GM19351 (cell line): ENCODE measurements around the gene SIRPA.

Experiments used
- ATAC-seq: cut with Tn5 transposase; IDR thresholded peaks from one replicate; pipeline ENCODE4 v1.9.1; 2021; ENCODE audit warnings: mild to moderate bottlenecking, moderate library complexity; ENCODE audit not compliant: unreplicated experiment

The SIRPA gene

DNA sequence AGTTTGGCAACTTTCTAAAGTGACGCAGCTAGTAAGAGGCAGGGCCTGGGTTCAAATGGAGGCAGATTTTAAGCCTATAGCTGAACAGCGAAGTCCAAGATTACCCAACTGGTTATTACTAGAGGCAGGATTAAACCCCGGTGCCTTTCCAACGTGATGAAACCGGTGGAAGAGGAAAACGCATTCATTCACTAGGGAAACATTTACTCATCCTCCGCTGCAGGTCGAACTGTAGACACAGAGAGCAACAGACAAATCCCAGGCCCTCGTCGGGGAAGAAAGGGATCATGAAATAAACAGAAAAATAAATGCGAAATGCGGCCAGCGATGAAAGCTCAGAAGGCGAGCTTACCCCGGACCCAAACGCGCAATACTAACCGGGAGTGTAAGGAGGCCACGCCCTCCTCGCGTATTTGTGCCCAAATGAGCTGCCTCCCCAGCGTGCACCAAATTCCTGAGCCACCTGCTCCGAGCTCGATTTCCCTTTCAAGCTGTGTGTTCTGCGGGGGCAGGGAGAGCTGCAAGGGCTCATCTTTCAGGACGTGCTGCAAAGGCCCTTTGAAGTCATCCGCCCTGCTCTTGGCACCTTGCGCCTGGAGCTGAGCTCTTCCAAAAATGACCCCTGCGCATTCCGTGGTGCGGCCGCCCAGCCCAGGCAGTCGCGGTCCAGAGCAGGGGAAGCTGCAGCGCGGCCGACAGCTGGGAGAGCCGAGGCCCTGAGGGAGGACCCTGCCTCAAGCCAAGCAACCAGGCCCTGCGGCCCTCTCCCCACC is 51.7 kb downstream of the SIRPA start:
- ATAC-seq = no peak

DNA sequence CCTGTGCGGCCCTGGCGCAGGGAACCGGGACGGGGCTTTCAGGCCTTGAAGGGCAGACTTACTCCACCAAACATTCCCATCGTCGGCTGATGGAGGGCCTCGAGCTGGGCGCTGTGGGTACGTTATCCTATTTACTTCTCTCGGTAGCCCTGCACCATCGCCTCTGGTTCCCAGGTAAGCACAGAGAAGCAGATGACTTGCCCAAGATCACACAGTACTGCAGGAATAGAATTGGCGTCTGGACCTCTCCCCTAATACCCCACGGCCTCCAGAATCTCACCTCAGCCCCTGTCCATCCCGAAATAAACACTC is 52.3 kb downstream of the SIRPA start:
- no peak for ATAC-seq

DNA sequence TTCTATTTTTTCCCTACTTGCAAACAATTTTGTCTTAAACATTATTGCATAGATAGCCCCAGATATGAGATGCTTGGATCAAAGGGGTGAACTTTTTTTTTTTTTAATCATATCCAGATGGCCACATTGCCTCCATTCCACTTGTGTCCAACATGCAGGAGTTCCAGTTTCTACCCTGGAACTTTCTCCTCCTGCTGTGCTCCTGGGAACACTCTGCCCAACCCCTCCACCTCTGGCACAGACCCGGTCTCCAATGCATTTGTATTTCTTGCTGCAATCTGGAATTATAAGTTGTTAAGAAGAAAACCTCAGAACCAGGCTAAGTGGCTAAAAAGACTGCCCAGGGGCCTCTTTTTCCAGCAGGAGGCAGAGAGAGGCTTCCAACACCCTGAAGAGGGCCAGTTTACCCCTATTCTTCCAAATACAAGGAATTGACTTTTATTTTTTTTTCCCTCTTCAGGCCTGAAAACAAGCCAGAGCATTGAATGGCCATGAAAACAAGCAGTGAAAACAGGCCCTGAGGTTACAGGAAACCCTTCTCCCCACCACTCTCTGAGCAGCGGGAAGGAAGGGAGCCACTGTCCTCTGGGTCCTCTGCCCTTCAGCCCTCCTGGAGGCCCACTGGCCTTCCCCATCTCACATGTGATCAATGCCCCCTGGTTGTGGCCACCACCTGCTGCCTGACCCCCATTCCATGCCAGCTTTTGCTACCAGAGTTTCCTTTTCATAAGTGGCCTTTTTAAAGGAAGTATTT is 54.3 kb downstream of the SIRPA start:
- no peak for ATAC-seq

DNA sequence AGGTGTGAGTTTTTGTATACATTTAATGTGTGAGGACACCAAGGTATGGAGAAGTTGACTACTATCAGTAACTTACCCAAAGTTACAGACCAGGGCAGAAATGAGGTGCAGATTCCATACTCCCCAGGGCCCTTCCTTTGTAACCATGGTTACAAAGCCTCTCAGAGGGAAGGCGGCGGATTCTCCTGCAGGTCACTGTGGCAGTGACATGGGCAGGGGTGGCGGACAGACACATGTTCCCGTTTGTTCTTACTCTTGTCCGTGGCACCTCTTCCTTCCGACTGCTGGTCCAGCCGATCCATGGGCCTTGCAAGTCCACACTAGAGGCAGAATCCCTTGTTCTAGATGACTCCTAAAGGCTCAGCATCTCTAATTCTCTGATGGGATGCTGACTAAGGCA is 55.6 kb downstream of the SIRPA start:
- ATAC-seq = no peak

DNA sequence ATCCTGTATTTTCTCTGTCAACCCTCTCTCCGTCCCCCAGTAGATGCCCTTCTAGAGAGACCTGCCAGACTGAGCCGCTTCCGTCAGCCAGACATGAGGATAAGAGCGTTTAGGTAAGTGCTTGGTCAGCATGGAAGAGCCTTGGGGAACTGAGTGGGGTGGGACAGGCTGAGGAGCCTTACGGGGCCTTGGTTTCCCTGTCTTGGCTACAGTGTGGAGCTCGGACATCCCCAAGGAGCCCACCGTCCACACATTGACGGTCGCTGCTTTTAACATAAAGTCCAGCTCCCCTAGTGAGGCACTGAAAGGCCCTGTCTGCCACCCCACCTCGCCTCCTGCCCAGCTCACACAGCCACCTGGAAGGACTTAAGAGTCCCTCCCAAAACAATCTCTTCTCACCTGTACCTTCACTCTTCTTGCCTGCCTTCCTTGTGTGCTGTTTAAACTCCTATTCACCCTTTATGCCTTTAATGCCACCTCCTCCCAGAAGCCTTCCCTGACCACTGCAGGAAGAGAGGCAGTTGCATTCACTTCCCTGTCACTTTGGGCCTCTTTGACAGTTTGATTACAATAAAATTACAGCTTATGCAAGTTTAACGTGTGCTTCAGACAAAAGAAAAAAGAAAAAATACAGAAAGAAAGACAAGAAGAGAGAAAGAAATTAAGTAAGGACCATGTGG is 56.4 kb downstream of the SIRPA start:
- no peak for ATAC-seq

DNA sequence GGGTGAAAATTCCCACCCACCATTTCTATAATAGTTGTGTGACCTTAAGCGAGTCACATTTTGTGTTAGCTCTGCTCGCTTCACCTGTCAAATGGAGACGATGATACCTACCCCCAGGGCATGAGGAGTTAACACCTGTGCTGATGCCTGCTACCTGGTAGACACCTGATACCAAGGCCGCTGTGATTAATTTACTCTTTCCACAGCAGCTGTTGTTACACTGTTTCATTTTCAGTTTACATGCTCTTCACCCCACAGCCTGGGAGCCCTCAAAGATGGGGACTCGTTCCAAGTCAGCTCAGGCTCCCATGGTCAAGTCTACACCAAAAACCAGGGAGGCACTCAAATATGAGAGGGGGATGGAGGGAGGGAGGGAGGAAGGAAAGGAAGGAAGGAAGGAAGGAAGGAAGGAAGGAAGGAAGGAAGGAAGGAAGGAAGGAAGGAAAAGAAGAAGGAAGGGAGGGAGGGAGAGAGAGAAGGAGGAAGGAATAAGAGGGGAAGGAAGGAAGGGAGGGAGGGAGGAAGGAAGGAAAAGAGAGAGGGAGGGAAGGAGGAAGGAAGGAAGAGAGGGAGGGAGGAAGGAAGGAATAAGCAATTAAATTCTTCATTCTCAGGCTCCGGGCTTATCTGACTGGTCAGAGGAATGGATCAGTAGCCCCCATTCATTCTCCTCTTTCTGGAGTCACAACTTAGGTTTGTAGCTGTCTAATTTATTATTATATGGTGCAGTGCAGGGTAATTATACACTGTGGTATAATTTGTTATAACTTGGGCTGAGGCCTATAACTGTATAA is 57.7 kb downstream of the SIRPA start:
- ATAC-seq = peak; percentile 72

DNA sequence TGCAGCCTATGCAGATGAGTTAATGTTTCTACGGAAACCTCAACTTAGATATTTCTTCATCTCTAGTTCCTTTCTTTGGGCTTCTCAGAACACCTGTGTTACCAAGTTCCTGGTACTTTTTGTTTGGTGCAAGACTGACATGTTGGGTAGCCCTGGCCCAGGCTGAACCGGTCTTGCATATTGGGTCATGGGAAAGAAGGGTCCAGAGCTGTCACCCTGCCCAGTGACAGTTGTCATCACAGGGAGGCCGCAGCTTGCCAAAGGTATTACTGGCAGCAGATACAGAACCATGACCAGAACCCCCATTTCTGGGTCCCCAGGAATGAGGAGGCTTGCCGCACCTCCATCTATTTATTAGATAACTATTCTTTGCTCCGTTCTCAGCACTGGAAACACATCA is 58.4 kb downstream of the SIRPA start:
- ATAC-seq = no peak

DNA sequence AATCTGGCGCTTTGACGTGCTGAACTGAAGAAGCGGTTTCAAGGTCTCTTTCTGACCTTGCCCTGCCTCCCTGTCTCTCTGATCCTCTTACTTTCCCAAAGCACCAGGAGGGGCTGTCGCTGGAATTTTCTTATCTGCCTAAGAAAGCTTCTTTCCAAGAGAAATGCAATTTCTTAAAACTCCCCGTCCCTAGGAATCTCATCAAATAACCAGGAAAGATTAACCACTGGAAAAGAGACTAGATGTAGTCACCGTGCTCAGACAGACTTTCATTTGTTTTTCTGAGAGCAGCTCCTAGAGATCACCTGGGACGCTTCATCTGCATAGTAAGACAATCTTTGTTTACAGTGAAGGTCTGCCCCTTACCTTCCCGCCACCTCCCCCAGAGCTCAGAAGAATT is 60.0 kb downstream of the SIRPA start:
- ATAC-seq = no peak

DNA sequence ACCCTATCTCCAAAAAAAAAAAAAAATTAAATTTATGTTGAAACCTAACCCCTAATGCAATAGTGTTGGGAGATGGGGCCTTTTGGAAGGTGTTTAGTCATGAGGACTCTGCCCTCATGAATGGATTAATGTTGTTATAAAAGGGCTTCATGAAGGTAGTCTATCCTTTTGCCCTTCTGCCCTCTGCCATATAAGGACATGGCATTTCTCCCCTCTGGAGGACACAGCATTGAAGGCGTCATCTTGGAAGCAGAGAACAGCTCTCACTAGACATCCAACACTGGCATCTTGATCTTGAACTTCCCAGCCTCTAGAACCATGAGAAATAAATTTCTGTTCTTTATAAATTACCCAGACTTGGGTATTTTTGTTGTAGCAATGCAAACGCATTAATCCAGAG is 63.2 kb downstream of the SIRPA start:
- ATAC-seq = no peak

DNA sequence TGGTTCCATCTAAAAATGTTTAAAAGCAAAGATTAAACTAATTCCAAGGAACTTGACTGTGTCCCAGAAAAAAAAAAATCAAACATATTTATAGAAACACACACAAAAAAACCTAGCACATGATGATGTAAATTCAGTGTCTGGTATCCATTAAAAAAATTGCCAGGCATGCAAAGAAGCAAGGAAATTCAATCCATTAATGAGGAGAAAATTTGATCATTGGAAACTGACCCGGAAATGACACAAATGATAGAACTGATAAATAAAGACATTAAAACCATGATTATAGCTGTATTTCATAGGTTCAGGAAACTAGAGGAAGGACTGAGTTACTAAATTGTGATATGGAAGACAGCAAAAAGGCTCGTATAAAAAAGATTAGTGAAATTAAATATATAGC is 63.9 kb downstream of the SIRPA start:
- ATAC-seq = no peak

DNA sequence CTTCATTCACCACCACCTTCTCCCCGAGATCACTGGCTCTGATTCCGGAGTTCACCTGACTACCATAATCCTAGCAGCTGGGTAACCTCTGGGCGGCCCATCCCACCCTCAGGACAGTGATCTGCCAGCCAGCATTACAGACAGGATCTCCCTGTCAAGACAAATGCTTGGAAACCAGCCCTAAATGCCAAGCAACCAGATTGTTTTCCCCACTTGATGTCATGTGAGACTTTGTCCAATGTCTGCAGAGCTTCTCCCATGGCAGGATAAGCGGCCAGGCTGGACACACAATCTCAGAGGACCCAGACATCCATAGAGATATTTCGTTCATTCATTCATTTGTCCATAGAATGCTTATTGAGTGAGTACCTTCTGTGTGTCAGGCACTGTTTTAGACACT is 66.2 kb downstream of the SIRPA start:
- ATAC-seq = no peak

DNA sequence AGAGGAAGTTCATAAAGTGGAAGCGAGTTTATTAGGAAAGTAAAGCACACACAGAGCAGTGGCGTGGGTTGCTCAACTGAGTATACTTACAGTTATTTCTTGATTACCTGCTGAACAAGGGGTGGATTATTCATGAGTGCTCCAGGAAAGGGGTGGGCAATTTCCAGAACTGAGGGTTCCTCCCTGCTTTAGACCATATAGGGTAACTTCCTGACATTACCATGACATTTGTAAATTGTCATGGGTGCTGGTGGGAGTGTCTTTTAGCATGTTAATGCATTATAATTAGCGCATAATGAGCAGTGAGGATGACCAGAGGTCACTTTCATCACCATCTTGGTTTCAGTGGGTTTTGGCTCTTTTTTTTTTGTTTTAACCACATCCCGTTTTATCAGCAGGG is 68.9 kb downstream of the SIRPA start:
- no peak for ATAC-seq

DNA sequence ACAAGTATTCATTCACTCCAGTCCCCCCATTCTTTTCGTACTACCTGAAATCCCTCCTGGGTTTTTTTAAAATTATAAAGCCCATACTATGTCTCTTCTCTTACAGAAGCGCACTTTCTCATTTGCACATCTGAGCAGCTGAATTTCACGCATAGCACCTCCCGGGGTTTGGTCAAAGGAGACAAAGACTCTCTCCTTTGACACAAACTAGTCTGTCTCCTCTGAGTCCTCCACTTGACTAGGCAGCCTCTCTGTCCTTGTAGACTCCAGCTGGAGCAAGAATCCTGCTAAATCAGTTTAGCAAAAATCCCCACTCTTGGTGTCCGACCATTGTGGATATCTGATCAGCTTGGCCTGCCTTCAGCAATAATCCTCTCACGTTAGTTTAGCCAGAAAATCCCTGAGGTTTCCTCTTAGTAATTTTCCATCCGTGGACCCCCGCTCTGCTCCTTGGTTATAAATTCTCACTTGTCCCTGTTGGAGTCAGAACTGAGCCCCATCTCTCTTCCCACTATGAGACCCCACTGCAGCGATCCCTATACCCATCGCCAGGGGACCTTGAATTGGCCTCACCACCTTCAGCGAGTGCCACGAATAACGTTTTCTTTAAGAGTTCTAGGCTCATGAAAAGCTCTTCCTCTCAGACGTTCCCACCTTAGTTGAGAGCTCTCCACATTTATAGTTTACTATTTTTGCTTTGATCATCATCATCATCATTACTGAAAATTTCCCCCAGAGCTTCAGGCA is 69.6 kb downstream of the SIRPA start:
- ATAC-seq = no peak

DNA sequence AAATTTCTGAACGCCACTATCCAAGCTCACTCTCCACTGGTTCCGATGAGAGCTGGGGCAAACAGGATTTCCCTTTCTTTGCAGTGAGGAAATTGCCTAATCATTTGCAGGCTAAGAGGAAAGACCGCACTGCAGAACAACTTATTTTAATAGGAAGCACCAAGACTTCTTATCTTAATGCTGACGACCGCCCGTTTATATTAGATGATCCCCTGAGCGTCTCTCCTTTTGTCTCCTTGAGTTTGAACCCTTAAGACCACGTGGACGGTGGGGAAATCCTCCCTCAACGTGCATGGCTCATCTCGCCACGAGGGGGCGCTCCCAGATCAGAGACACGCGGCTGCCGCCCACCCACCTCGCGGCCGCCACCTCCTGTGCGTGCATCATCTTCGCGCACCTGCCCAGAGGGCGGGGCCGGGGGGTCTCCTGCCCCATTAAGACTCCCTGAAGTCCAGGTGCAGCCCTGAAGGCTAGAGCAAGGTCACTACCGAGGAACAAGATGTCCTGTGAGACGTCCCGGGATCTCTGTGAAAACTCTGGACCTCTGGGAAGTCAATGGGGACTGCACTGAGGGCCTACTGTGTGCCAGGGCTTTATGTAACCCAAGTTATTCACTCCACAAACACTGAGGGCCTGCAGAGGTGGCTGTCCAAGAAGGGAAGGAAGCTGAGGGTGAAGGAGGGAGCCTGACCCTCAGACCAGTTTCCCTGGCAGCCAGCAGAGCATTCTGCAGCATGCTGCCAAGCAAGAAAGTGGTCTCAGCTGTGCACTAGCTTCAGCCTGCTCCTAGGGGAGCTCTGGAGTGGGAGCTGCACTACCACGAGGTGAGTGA is 70.5 kb downstream of the SIRPA start:
- peak; percentile 71 for ATAC-seq

DNA sequence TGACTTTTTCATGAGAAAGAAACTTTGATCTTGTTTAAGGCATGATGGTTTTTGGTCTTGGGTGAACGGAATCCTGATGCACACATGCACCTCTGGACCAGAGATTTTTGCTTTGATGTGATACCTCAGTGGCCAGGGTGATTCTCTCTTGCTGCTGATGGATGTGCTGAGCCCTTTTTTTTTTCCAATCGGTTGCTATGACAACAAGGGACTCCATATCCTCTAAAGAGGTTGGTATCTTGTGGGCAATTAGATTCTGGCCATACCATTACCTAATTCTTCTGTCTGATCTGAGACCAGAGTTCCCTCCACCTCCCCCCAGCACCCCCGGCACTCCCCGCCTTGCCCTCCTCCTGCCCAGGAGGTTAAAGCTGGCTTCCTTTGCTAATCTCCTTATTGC is 73.8 kb downstream of the SIRPA start:
- no peak for ATAC-seq

DNA sequence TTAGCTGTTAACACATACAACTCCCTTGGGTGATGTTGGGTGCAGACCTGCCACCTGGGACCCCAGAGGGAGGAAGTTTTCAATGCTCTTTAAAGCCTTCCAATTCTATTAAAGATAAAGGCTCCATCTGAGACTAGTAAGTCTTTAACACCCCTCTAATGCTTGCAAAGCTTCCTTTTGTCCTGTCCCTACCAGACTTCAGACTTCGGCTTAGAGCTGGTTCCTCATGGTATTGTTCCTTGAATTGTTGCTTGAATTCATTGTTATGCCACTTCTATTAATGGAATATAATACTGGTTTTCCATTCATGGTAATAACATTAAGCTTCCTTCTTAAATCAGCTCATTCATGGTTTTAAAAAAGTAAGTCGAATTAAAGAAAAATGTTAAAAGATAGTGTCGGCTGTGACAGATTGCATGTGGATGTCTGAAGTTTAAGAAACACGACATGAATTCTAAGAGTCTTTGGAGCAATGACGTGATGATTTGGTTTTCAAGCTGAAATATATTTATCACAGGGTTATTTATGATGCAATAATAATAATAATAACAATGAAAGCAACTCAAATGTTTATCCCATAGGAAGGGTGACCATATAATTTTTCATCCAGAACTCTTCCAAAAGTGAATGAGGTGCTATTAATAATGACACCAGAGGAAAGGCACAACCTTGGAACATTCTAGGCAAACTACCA is 76.8 kb downstream of the SIRPA start:
- ATAC-seq = no peak

DNA sequence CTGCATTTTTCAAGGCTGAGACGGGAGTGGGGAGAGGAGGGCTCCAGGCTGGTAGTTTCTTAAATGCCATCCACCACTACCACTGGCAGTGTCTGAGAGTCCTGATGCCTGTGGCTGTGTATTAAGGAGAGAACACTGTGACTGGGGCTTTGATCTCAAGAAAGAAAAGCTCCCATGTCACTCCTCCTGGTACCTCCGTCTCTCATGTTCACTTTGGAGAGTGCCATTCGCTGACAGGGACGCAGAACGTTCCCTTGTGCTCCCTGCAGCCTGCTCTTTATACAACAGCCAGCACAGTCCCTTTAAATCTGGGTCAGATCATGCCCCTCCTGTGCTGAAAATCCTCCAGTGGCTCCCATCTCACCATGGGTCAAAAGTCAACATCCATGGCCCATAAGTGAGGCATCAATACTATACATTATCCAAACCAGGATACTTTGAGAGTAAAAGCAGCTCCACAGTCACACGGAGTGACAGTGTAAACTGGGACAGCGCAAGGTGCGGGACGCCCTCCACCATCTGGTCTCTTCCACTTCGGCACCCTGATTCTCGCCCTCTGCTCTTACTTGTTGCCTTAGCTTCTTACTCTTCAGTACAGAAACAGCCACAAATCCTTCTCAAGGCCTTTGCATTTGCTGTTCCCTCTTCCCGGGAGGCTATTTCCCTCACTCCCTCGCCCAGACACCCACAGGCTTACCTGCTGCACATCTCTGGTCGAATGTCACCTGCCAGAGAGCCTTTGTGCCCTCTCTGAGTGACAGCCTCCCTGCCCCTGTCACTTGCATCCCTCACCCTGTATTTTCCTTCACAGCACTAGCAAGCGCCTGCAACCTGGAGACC is 78.6 kb downstream of the SIRPA start:
- ATAC-seq = no peak

DNA sequence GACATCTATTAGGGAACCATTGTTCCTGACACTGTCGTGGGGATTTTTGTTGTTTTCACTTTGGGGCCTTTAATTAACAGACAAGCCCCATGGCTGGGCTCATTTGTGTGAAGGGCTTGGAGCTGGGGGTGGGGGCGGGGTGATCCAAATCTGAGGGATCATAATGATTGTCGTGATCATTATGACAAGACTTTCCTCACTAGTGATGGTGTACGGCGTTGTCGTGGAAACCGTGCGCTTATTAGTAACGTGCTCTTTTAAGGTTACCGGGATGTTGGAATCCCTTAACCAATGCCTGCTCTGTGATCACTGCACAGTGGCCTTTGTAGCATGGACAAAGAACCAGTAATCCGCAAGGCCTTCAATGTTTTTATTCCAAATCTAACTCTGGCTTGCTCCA is 80.1 kb downstream of the SIRPA start:
- no peak for ATAC-seq
